Fibroblast of villous mesenchyme (primary cell): ENCODE results near the gene CCND1. TPM values are rescaled to one million over a fixed set of nuclear protein-coding genes. Genes with fewer than 3 reads are reported as not detected.

ENCODE experiments used
- DNase-seq: peaks from one replicate; pipeline ENCODE4 v3.0.0-alpha.2; 2010; ENCODE audit warnings: low read depth
- H3K4me3 ChIP-seq: 2 replicates; pipeline ENCODE4 v1.5.1; 2011; ENCODE audit warnings: low read depth, mild to moderate bottlenecking, low read length
- total RNA-seq: library from RNA; depleted of rRNA; stranded (reverse); fragments of >200 nt; gene quantifications from 2 replicates; pipeline ENCODE4 v1.2.3, GENCODE V29; 2012
- TF ChIP-seq, protein P1 (sequence below): IDR thresholded peaks from 2 replicates; pipeline ENCODE4 v1.5.1; 2012; ENCODE audit warnings: low read depth, mild to moderate bottlenecking, low read length; ENCODE audit not compliant: insufficient read depth

CCND1 gene
- total RNA-seq, 1 donor, result 365 TPM

- H3K4me3 ChIP-seq, result no peak overlapping the region
- DNase-seq, result no peak
- TF ChIP-seq, protein P1, sequence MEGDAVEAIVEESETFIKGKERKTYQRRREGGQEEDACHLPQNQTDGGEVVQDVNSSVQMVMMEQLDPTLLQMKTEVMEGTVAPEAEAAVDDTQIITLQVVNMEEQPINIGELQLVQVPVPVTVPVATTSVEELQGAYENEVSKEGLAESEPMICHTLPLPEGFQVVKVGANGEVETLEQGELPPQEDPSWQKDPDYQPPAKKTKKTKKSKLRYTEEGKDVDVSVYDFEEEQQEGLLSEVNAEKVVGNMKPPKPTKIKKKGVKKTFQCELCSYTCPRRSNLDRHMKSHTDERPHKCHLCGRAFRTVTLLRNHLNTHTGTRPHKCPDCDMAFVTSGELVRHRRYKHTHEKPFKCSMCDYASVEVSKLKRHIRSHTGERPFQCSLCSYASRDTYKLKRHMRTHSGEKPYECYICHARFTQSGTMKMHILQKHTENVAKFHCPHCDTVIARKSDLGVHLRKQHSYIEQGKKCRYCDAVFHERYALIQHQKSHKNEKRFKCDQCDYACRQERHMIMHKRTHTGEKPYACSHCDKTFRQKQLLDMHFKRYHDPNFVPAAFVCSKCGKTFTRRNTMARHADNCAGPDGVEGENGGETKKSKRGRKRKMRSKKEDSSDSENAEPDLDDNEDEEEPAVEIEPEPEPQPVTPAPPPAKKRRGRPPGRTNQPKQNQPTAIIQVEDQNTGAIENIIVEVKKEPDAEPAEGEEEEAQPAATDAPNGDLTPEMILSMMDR, result no peak
These were observed 21.9 kb downstream of the CCND1 start for GRCh38 chr11:69662806-69663205.

- TF ChIP-seq, protein P1, result no peak
- DNase-seq, result no peak
- H3K4me3 ChIP-seq, result no peak overlapping the region
These were observed 22.4 kb downstream of the CCND1 start for GRCh38 chr11:69663326-69663725.

DNA sequence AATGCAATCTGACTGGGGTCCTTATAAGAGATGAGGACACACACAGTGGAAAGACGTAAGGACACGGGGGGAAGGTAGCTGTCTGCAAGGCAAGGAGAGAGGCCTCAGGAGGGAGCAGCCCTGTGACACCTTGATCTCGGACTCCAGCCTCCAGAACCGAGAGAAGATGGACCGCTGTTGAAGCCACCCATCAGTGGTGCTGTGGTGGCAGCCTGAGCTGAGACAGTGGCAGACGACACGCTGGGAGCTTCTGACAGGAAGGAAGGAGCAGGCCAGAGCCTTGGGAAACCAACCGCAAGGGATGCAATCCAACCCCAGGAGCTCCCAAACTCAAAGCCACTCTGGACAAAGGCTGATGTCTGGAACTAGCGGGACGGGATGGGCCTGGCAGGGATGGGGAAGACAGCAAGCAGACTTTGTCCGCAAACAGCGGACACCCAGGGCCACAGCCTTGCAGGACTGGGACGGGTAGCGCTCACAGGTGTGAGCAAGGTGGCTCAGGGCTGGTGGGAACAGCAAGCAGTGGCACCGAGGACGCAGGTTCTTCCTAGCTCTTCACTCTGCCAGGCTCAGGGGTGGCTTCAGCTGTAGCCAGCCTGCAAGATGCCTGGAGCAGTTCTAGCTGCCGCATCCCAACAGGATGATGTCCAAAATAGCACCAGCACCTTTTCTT is 23.3 kb downstream of the CCND1 start:
- H3K4me3 ChIP-seq, result no peak overlapping the region
- TF ChIP-seq, protein P1, result no peak
- DNase-seq, result no peak

- TF ChIP-seq, protein P1, result no peak
- DNase-seq, result no peak
These were observed 23.9 kb downstream of the CCND1 start for GRCh38 chr11:69664901-69665300.

DNA sequence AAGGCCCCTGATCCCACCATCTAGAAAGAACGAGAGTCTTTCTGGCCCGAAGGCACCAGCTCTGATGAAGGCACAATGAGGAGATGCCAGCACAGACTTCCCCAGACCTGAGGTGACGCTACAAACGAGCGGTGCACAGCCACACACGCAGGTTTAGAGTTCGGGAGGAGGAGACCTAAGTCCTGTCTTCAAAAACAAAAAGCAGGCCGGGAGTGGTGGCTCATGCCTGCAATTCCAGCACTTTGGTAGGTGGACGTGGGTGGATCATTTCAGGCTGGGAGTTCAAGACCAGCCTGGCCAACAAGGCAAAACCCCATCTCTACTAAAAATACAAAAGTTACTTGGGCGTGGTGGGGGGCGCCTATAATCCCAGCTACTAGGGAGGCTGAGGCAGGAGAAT is 24.7 kb downstream of the CCND1 start:
- TF ChIP-seq, protein P1, result no peak
- no peak for DNase-seq
- no peak overlapping the region for H3K4me3 ChIP-seq

More at GRCh38 chr11:69664901-69665300, 23.9 kb downstream of the CCND1 start:
- no peak overlapping the region for H3K4me3 ChIP-seq

GRCh38 chr11:69666261-69666660 is 25.3 kb downstream of the CCND1 start:
- TF ChIP-seq, protein P1, result no peak

More at GRCh38 chr11:69666261-69666660, 25.3 kb downstream of the CCND1 start:
- no peak for DNase-seq
- H3K4me3 ChIP-seq, result no peak overlapping the region
